Fibroblast of pulmonary artery (primary cell): ENCODE measurements around the gene RALGDS.

ENCODE experiments used
- DNase-seq: peaks from one replicate; pipeline ENCODE4 v3.0.0-alpha.2; 2010; ENCODE audit warnings: low read depth
- H3K4me3 ChIP-seq: replicated peaks from 2 replicates; pipeline ENCODE4 v1.5.1; 2011; ENCODE audit warnings: low read depth, mild to moderate bottlenecking, control low read depth, low read length, moderate library complexity
- TF ChIP-seq, protein P1 (sequence below): IDR thresholded peaks from 2 replicates; pipeline ENCODE4 v1.5.1; 2011; ENCODE audit warnings: mild to moderate bottlenecking, control low read depth, low read length, inconsistent platforms; ENCODE audit errors: missing control alignments

The RALGDS gene

DNA sequence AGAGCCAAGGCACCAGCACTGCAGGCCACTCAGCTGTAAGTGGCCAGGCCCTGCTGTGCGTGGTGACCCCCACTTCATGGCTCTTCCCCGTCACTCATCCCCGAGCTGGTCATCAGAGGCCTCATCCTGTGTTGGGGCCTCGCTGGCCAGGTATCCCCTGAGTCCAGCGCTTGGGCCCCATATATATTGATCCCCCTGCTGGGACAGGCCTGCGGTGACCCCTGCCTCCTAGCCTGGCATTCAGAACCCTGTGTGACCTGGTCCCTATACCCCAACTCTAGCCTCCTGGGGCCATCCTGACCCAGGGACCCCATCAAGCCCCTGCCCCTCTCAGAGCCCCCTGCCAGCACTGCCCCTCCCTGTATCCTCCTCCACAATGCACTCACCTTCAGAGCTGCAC, 30.0 kb upstream of the RALGDS start:
- no peak overlapping the region for H3K4me3 ChIP-seq
- TF ChIP-seq, protein P1, sequence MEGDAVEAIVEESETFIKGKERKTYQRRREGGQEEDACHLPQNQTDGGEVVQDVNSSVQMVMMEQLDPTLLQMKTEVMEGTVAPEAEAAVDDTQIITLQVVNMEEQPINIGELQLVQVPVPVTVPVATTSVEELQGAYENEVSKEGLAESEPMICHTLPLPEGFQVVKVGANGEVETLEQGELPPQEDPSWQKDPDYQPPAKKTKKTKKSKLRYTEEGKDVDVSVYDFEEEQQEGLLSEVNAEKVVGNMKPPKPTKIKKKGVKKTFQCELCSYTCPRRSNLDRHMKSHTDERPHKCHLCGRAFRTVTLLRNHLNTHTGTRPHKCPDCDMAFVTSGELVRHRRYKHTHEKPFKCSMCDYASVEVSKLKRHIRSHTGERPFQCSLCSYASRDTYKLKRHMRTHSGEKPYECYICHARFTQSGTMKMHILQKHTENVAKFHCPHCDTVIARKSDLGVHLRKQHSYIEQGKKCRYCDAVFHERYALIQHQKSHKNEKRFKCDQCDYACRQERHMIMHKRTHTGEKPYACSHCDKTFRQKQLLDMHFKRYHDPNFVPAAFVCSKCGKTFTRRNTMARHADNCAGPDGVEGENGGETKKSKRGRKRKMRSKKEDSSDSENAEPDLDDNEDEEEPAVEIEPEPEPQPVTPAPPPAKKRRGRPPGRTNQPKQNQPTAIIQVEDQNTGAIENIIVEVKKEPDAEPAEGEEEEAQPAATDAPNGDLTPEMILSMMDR = no peak
- no peak for DNase-seq

DNA sequence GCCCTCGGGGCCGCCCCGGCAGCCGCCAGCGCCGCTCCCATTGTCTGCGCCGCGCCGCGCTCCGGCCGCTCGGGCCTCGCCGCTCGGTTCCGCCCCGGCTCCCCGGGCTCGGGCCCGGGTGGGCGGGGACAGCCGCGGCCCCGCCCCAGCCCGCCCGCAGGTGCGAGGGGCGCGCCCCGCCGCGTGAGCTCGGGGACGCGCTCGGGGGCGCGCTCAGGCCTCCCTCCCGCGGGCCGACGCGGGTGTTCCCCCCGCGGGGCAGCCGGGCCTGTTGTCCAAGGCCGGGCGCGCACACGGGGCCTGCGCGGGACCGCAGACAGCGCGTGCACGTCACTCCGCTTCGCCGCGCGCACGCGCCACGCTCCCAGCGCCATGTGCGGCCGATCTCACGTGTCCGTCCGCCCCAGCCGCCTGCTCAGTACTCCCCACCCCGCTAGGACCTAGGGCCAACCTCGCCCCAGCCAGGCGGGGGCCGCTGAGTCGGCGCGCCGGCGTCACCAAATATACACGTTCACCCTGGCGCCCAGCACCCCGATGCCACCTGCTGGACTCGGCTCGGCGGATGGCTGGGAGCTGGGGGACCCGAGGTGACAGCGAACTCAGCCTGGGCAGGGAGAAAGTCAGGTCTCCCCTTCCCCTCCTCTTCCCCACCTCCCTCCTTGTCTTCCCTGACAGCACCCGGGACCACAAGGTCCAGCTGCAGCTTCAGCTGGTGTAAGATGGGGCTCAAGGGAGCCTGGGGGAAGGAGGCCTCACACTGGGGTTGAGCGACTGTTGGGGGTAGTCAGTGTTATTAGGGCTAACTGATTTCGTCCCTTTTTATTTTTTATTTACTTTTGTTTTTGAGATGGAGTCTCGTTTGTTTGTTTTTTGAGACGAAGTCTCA, 28.3 kb upstream of the RALGDS start:
- peak overlapping the region; percentile 74 for H3K4me3 ChIP-seq
- DNase-seq = peak; percentile 85
- TF ChIP-seq, protein P1 = no peak

DNA sequence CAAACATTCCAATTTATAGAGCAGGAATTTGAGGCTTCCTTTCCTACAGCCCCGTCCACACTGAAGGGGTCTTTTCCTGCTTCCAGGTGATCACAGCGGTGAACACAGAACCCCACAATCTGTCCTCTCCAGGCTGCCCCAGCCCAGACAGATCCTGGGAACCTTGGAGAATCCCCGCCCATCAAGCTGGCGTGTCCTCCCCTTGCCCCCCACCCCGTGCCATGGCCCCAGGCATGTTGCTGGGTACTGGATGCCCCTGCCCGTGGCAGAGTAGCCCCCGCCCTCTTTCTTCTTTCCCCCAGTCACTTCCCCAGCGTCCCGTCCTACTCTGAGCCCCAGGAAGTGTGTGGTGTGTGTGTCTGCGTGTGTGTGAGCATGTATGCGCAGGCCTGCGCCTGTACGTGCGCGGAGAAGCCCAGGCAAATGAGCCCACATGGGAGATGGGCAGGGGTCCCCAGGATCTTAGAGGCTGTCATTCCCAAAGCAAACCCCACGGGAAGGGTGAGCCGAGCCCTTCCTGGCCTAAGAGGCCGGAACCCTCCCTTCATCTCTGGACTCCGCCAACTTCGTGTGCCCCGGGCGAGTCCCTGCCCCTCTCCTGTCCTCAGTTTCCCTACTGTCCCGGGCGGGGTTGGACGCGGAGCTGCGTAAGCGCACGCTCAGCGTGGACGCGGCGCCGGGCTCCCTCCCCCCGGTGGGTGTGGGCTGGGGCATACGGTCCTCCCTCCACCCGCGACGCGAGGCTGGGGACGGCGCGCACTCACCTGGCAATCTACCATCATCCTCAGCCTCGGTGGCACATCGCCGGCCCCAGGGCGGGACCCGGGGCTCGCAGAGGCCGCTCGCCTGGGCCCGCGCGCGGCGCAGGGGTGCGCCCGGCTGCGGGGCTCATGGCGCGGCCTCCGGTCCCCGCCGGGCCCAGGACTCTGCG, 27.4 kb upstream of the RALGDS start:
- H3K4me3 ChIP-seq = peak overlapping the region; percentile 74
- TF ChIP-seq, protein P1 = no peak
- peak; percentile 30 for DNase-seq

DNA sequence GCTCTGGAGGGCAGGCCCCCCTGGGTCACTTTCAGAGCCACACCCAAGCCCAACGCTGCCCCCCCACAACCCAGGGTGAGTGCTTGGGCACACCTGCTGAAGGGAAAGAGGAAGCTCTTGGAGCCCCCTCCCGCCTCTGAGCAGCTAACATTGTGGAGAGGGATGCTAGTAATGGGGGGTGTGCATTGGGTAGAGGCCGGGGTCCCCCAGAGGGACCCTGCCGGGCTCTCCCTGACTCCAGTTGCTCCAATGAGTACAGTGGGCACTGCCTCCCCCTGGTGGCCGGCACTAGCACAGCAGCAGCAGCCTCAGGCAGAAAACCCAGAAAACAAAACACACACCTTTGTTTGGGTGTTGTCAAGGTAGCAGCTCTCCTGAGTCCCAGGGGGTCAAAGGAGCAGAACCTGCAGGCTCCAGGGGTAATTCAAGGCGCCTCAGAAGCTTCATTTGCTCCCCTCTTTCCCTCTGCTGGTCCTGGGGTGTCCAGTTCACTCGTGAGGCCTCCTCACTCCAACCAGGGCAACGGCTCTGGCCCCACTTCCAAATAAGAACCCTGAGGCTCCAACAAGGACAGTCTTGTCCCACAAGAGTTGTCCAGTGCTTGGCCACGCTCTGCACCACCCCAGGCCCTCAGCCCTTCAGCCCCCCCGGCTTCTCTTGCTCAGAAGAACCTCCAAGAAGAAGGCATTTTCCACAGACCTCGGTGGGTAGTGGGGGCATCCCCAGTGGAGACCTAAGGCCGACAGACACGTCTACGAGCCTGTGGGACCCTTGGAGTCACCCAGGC, 26.6 kb upstream of the RALGDS start:
- TF ChIP-seq, protein P1 = peak; percentile 98

DNA sequence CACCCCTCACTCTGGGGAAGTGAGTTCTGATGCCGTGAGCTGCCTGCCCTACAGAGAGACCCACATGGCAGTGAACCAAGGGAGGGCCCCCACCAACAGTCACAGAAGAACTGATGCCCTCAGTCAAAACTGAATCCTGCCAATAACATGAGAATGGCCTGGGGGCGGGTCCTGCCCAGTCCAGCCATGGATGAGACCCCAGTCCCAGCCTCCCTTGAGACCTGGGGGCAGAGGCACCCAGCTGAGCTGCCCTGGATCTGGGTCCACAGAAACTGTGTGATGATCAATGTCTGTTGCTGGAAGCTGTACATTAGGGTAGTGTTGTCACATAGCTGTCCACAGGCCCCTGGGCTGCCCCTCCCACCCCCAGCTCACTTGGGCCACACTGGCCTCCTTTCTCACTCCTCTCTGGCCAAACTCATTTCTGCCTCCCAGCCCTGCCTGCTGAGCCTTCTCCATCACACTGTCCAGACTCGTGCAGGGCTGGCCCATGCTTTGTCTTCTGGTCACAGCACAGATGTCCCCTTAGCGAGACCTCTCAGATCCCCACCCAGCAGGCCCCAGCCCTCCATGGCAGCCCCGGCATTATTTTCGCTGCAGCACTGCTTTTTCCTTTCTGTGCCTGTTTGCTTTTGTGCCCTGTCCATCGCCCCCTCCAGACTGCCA, 25.8 kb upstream of the RALGDS start:
- TF ChIP-seq, protein P1 = no peak
- no peak for DNase-seq
- no peak overlapping the region for H3K4me3 ChIP-seq

More for the DNA sequence above, 26.6 kb upstream of the RALGDS start:
- H3K4me3 ChIP-seq = peak overlapping the region; percentile 74
- DNase-seq = peak; percentile 50
